Liver (tissue), 3 donors: ENCODE data around the gene CREB3L1.

Source experiments
- FOXA2 ChIP-seq: IDR thresholded peaks from 2 replicates; pipeline ENCODE4 v1.6.1; 2016; ENCODE audit warnings: antibody characterized with exemption
- GABPA ChIP-seq, 2 donors: IDR thresholded peaks in 1 of 2; conservative IDR thresholded peaks in 1 of 2; 2 replicates each; pipeline ENCODE4 v1.6.1; 2016; ENCODE audit warnings: antibody characterized with exemption in 2 of 2, mild to moderate bottlenecking in 1 of 2, moderate library complexity in 1 of 2
- YY1 ChIP-seq: IDR thresholded peaks from 2 replicates; pipeline ENCODE4 v1.6.1; 2016; ENCODE audit warnings: antibody characterized with exemption, mild to moderate bottlenecking
- TF ChIP-seq, protein P1 (sequence below): fragments of 150-350 bp; IDR thresholded peaks from 2 replicates; pipeline ENCODE4 v1.5.1; 2017; ENCODE audit warnings: improper control_type of control experiment, low read depth, low read length; ENCODE audit not compliant: missing input control
- TF ChIP-seq, protein P2 (sequence below): IDR thresholded peaks from 2 replicates; pipeline ENCODE4 v1.6.1; 2016; ENCODE audit warnings: antibody characterized with exemption
- donor health status: healthy.
- donor health status: healthy.

DNA sequence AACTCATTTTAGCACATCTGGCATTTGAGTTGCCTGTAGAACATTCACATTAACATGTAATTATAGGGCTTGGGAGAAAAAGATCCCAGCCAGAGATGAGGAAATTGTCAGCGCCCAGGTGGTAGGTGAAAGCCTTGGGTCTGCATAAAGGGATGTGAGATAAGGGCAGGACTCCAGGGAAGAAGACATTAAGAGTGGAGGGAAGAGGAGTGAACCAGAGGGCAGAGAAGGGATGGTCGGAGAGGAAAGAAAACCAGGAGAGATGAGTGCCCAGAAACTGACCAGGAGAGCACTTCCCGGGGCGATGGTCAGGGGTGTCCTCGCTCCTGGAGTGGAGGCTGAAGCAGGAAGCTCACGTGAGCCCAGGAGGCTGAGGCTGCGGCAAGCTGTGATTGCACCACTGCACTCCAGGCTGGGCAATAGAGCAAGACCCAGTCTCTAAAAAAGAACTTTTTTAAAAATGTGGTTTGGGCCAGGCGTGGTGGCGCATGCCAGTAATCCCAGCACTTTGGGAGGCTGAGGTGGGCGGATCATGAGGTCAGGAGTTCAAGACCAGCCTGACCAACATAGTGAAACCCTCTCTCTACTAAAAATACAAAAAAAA lies 49.5 kb downstream of the CREB3L1 start:
- TF ChIP-seq, protein P1, sequence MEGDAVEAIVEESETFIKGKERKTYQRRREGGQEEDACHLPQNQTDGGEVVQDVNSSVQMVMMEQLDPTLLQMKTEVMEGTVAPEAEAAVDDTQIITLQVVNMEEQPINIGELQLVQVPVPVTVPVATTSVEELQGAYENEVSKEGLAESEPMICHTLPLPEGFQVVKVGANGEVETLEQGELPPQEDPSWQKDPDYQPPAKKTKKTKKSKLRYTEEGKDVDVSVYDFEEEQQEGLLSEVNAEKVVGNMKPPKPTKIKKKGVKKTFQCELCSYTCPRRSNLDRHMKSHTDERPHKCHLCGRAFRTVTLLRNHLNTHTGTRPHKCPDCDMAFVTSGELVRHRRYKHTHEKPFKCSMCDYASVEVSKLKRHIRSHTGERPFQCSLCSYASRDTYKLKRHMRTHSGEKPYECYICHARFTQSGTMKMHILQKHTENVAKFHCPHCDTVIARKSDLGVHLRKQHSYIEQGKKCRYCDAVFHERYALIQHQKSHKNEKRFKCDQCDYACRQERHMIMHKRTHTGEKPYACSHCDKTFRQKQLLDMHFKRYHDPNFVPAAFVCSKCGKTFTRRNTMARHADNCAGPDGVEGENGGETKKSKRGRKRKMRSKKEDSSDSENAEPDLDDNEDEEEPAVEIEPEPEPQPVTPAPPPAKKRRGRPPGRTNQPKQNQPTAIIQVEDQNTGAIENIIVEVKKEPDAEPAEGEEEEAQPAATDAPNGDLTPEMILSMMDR: no peak
- TF ChIP-seq, protein P2, sequence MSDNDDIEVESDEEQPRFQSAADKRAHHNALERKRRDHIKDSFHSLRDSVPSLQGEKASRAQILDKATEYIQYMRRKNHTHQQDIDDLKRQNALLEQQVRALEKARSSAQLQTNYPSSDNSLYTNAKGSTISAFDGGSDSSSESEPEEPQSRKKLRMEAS: no peak
- TF ChIP-seq FOXA2: no peak
- no peak for TF ChIP-seq YY1
- no peak for TF ChIP-seq GABPA (IDR thresholded peaks at IDR 0.05 in 1 of 2, conservative IDR thresholded peaks at IDR 0.05 in 1 of 2)
